ENCODE data around the gene HBG2.
"Not testable (repeated sequence)": the region's sequence is repeated elsewhere in the genome, so short reads cannot be mapped to it uniquely, and the experiment has no call there.

HBG2 gene

DNA sequence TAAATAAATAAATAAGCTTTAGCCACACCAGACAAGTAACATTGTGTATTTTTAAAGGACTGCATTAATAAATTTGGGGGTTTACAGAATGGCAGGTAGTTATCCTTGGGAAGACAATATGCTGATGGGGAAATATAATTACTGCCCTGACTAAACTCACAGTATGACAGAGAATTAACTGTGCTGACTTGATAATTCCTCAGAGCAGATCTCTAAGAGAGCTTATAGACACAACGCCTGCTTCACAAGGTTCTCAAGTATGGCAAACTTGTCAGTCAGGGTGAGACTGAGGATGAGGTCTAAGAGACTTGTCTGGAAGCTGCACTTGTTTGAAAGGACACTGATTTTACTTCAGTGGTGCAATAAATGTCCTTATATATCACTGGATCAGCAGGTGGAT lies 43.9 kb upstream of the HBG2 start:
- TF ChIP-seq, protein P1, sequence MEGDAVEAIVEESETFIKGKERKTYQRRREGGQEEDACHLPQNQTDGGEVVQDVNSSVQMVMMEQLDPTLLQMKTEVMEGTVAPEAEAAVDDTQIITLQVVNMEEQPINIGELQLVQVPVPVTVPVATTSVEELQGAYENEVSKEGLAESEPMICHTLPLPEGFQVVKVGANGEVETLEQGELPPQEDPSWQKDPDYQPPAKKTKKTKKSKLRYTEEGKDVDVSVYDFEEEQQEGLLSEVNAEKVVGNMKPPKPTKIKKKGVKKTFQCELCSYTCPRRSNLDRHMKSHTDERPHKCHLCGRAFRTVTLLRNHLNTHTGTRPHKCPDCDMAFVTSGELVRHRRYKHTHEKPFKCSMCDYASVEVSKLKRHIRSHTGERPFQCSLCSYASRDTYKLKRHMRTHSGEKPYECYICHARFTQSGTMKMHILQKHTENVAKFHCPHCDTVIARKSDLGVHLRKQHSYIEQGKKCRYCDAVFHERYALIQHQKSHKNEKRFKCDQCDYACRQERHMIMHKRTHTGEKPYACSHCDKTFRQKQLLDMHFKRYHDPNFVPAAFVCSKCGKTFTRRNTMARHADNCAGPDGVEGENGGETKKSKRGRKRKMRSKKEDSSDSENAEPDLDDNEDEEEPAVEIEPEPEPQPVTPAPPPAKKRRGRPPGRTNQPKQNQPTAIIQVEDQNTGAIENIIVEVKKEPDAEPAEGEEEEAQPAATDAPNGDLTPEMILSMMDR (conservative IDR thresholded peaks at IDR 0.05; ENCODE audit: low read depth, low read length) = no peak
- Histone ChIP-seq H3K9ac (no peak overlapping the region), H3K27ac (no peak overlapping the region), H3K4me1 (ENCODE audit: low read depth, poor library complexity, severe bottlenecking) (no peaks in the 10 kb centered on the region), H3K4me2 (no peak overlapping the region), H2AFZ (ENCODE audit: low read depth) (no peak overlapping the region), H3K27me3 (ENCODE audit: insufficient read depth, low read depth) (no peaks in the 10 kb centered on the region), H3K36me3 (ENCODE audit: insufficient read depth) (no peaks in the 10 kb centered on the region), H3K4me3 (IDR thresholded peaks at IDR 0.05; ENCODE audit: insufficient read depth, low read depth, low read length) (no peak overlapping the region), H3K79me2 (ENCODE audit: insufficient read depth, low read depth) (no peaks in the 10 kb centered on the region), H4K20me1 (ENCODE audit: insufficient read depth) (no peaks in the 10 kb centered on the region)

DNA sequence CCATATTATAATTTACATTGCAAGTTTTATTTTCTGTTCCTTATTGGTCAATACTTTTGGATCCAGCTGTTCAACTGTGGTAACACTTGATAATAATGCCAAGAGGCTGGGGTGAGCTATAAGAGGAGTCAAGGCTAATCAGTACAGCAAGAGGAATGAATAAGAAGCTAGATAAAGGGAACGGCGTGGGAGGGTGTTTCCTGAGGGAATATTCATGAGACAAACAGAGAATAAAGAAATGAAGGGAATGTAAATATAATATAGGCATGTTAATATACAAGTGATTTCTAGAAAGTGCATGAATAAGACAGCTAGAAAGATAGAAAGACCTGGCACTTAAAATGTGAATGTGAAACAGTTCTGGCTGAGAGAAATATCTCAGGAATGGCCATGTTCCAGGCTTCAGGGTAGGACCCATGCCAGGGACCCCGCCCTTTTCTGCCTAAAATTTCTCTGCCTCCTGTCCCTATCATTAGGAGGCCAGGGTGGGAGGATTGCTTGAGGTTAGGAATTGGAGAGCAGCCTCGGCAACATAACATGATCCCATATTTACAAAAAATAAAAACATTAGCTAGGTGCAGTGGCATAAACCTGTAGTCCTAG lies 43.2 kb upstream of the HBG2 start:
- Histone ChIP-seq H2AFZ (ENCODE audit: low read depth) (no peak overlapping the region), H3K79me2 (ENCODE audit: insufficient read depth, low read depth) (no peaks in the 10 kb centered on the region), H4K20me1 (ENCODE audit: insufficient read depth) (no peaks in the 10 kb centered on the region), H3K4me1 (ENCODE audit: low read depth, poor library complexity, severe bottlenecking) (no peaks in the 10 kb centered on the region), H3K4me3 (IDR thresholded peaks at IDR 0.05; ENCODE audit: insufficient read depth, low read depth, low read length) (no peak overlapping the region), H3K27ac (no peak overlapping the region), H3K27me3 (ENCODE audit: insufficient read depth, low read depth) (no peaks in the 10 kb centered on the region), H3K9ac (no peak overlapping the region), H3K4me2 (no peak overlapping the region), H3K36me3 (ENCODE audit: insufficient read depth) (no peaks in the 10 kb centered on the region)
- TF ChIP-seq, protein P1 (conservative IDR thresholded peaks at IDR 0.05; ENCODE audit: low read depth, low read length) = no peak

DNA sequence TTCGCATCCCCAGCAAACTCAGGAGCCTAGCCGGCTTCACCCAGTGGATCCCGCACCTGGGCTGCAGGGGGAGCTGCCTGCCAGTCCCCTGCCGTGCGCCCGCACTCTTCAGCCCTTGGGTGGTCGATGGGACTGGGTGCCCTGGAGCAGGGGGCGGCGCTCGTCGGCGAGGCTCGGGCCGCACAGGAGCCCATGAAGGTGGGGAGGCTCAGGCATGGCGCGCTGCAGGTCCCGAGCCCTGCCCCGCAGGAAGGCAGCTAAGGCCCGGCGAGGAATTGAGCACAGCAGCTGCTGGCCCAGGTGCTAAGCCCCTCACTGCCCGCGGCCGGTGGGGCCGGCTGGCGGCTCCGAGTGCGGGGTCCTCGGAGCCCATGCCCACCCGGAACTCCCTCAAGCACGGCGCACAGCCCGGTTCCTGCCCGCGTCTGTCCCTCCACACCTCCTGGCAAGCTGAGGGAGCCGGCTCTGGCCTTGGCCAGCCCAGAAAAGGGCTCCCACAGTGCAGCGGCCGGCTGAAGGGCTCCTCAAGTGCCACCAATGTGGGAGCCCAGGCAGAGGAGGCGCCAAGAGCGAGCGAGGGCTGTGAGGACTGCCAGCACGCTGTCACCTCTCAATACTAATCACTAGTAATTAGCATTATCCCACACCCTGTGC lies 39.9 kb upstream of the HBG2 start:
- H2AFZ ChIP-seq (ENCODE audit: low read depth); H3K4me1 ChIP-seq (ENCODE audit: low read depth, poor library complexity, severe bottlenecking); H3K27ac ChIP-seq; H3K9ac ChIP-seq; H3K27me3 ChIP-seq (ENCODE audit: insufficient read depth, low read depth); H3K4me2 ChIP-seq; H3K4me3 ChIP-seq (IDR thresholded peaks at IDR 0.05; ENCODE audit: insufficient read depth, low read depth, low read length); H4K20me1 ChIP-seq (ENCODE audit: insufficient read depth); H3K36me3 ChIP-seq (ENCODE audit: insufficient read depth); H3K79me2 ChIP-seq (ENCODE audit: insufficient read depth, low read depth): not testable (repeated sequence)

DNA sequence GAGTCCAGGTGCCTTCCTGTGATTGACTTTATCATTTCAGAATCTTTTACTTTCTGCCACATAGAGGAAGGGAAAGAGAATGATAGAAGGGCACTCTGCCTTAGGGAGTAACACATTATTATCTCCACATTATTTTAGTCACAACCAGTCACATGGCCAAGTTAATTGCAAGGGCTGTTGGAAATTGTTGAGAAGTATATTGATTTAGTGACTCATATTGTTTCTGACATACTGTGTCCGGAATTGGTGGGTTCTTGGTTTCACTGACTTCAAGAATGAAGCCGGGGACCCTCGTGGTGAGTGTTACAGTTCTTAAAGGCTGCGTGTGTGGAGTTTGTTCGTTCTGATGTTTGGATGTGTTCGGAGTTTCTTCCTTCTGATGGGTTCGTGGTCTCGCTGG lies 38.4 kb upstream of the HBG2 start:
- Histone ChIP-seq H2AFZ (ENCODE audit: low read depth) (no peak overlapping the region), H3K9ac (no peak overlapping the region), H3K36me3 (ENCODE audit: insufficient read depth) (no peaks in the 10 kb centered on the region), H3K79me2 (ENCODE audit: insufficient read depth, low read depth) (no peaks in the 10 kb centered on the region), H3K4me1 (ENCODE audit: low read depth, poor library complexity, severe bottlenecking) (no peaks in the 10 kb centered on the region), H4K20me1 (ENCODE audit: insufficient read depth) (no peaks in the 10 kb centered on the region), H3K4me2 (no peak overlapping the region), H3K4me3 (IDR thresholded peaks at IDR 0.05; ENCODE audit: insufficient read depth, low read depth, low read length) (no peak overlapping the region), H3K27me3 (ENCODE audit: insufficient read depth, low read depth) (no peaks in the 10 kb centered on the region), H3K27ac (no peak overlapping the region)
- TF ChIP-seq, protein P1 (conservative IDR thresholded peaks at IDR 0.05; ENCODE audit: low read depth, low read length) = no peak

DNA sequence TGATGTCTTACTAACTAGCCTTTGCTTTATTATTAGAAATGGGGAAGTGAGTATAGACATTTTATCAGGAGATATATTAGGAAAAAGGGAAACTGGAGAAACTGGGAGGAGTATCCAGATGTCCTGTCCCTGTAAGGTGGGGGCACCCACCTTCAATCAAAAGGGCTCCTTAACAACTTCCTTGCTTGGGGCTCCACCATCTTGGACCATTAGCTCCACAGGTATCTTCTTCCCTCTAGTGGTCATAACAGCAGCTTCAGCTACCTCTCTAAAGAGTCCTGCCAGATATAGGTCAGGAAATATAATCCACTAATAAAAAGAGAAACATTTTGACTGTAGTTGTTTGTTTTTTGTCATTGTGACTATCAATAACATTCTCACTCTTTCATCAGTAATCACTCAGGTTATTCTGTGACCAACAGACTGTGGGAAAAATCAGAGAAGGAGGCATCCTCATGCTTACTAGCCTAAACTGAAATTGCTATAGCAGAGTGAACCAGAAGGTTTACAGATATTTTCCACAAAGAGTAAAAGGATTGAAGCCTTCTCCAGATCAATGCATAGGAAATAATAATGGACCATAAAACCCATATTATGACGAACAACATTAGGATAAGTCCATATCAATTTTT lies 36.7 kb upstream of the HBG2 start:
- Histone ChIP-seq H3K9ac (no peak overlapping the region), H3K79me2 (ENCODE audit: insufficient read depth, low read depth) (no peaks in the 10 kb centered on the region), H3K36me3 (ENCODE audit: insufficient read depth) (no peaks in the 10 kb centered on the region), H3K4me3 (IDR thresholded peaks at IDR 0.05; ENCODE audit: insufficient read depth, low read depth, low read length) (no peak overlapping the region), H3K4me2 (no peak overlapping the region), H3K27ac (no peak overlapping the region), H3K27me3 (ENCODE audit: insufficient read depth, low read depth) (no peaks in the 10 kb centered on the region), H2AFZ (ENCODE audit: low read depth) (0 out of 2 replicates have a peak overlapping the region, but pooled peaks have one; percentile 36), H4K20me1 (ENCODE audit: insufficient read depth) (no peaks in the 10 kb centered on the region), H3K4me1 (ENCODE audit: low read depth, poor library complexity, severe bottlenecking) (no peaks in the 10 kb centered on the region)
- TF ChIP-seq, protein P1 (conservative IDR thresholded peaks at IDR 0.05; ENCODE audit: low read depth, low read length) = peak; percentile 79
